Myocyte (in vitro differentiated cells): ENCODE measurements around the gene MRPL12. TPM values are rescaled to one million over a fixed set of nuclear protein-coding genes. Genes with fewer than 3 reads are reported as not detected.

ENCODE experiments used
- DNase-seq: peaks from one replicate; pipeline ENCODE4 v3.0.0-alpha.2; 2012; ENCODE audit warnings: low read depth
- total RNA-seq: library from RNA; depleted of rRNA; stranded (reverse); fragments of >200 nt; gene quantifications from 2 replicates; pipeline ENCODE4 v1.2.3, GENCODE V29; 2014

The MRPL12 gene
- total RNA-seq, 1 donor from 2014 or later: 26.6 TPM

- no peak for DNase-seq
Measured at GRCh38 chr17:81700353-81701287, 2.5 kb upstream of the MRPL12 start.

GRCh38 chr17:81701288-81702071, 1.7 kb upstream of the MRPL12 start:
- no peak for DNase-seq

- DNase-seq: no peak
Measured at GRCh38 chr17:81703747-81704654, 834 bp downstream of the MRPL12 start.

- DNase-seq: no peak
Measured at GRCh38 chr17:81705518-81706231, 2.5 kb downstream of the MRPL12 start.

- DNase-seq: no peak
Measured at GRCh38 chr17:81706232-81706611, 3.1 kb downstream of the MRPL12 start.

GRCh38 chr17:81706757-81707624, 3.8 kb downstream of the MRPL12 start:
- DNase-seq: no peak

GRCh38 chr17:81707725-81708646, 4.8 kb downstream of the MRPL12 start:
- no peak for DNase-seq

- DNase-seq: no peak
Measured at GRCh38 chr17:81708739-81709185, 5.6 kb downstream of the MRPL12 start.

GRCh38 chr17:81710514-81711308, 7.5 kb downstream of the MRPL12 start:
- DNase-seq: no peak

- peak; percentile 77 for DNase-seq
Measured at GRCh38 chr17:81711814-81712467, 8.8 kb downstream of the MRPL12 start, which contains the start of gene SLC25A10. TSS of gene SLC25A10 (plus strand) at chr17:81712284. CDS start at chr17:81712427, 143 bp downstream.

GRCh38 chr17:81712468-81713003, 9.4 kb downstream of the MRPL12 start:
- DNase-seq: peak; percentile 57

- no peak for DNase-seq
Measured at GRCh38 chr17:81713004-81713555, 9.9 kb downstream of the MRPL12 start.

GRCh38 chr17:81713556-81714411, 10.6 kb downstream of the MRPL12 start:
- peak; percentile 46 for DNase-seq

- no peak for DNase-seq
Measured at GRCh38 chr17:81714412-81715106, 11.4 kb downstream of the MRPL12 start.
